ENCODE measurements around the gene ADCK1. TPM values are rescaled to one million over a fixed set of nuclear protein-coding genes. Genes with fewer than 3 reads are reported as not detected.

The ADCK1 gene
- total RNA-seq, 2 experiments from 2014 or later, result 2.2 to 2.8 TPM

DNA sequence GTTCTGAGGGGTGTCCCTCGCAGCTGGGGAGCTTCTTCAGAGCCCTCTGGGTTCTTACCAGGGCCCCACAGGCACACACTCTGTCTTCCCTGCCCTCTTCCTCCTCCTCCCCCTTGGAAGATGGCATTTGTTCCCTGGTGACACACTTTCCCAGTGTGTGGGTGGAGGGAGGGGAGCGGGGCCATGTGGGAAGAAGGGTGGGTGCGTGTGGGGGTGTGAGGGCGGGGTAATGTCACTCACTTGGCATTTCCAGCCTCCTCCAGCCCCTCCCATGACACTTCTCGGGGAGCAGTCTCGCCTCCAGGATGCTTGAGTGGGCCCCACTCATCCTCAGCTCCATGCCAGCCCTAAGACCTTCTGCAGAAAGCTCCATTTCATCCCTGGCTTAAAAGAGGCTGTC is 61.3 kb downstream of the ADCK1 start:
- Mint-ChIP-seq H3K36me3 (ENCODE audit: low read depth) (no peaks in the 10 kb centered on the region), H3K27ac (no peak overlapping the region), H3K9me3 (no peaks in the 10 kb centered on the region), H3K4me3 (no peak overlapping the region), H3K4me1 (no peaks in the 10 kb centered on the region), H3K27me3 (no peaks in the 10 kb centered on the region)
- CTCF ChIA-PET, result interaction anchor here (1.4 to 2.3 kb wide), 4 partner anchors 11 to 19 kb away, joined by 3 to 6 read pairs (median 5); no protein-coding TSS in a partner anchor
- POLR2A ChIA-PET, result no interaction called here
- DNase-seq, result no peak

- H3K36me3 Mint-ChIP-seq (ENCODE audit: low read depth), result no peaks in the 10 kb centered on the region
- no peaks in the 10 kb centered on the region for H3K9me3 Mint-ChIP-seq
- H3K27ac Mint-ChIP-seq, result no peak overlapping the region
- H3K27me3 Mint-ChIP-seq, result no peaks in the 10 kb centered on the region
- H3K4me1 Mint-ChIP-seq, result no peaks in the 10 kb centered on the region
- no peak overlapping the region for H3K4me3 Mint-ChIP-seq
- CTCF ChIA-PET, result interaction anchor here (0.6 to 2.3 kb wide), 12 partner anchors 11 to 815 kb away, joined by 3 to 6 read pairs (median 3); partner anchors contain the start of gene ADCK1
- POLR2A ChIA-PET, result no interaction called here
- peak; percentile 78 for DNase-seq
Measured at GRCh38 chr14:77862154-77862786, 62.4 kb downstream of the ADCK1 start.

GRCh38 chr14:77864085-77864484 is 64.2 kb downstream of the ADCK1 start:
- no peak for DNase-seq
- H3K27me3 Mint-ChIP-seq, result no peaks in the 10 kb centered on the region
- no peak overlapping the region for H3K4me3 Mint-ChIP-seq
- POLR2A ChIA-PET, result no interaction called here
- no peaks in the 10 kb centered on the region for H3K4me1 Mint-ChIP-seq
- H3K9me3 Mint-ChIP-seq, result no peaks in the 10 kb centered on the region
- no peak overlapping the region for H3K27ac Mint-ChIP-seq
- CTCF ChIA-PET, result interaction anchor here (1.3 kb wide), 1 partner anchor 128 kb away, joined by 6 read pairs; no protein-coding TSS in a partner anchor
- no peaks in the 10 kb centered on the region for H3K36me3 Mint-ChIP-seq (ENCODE audit: low read depth)

DNA sequence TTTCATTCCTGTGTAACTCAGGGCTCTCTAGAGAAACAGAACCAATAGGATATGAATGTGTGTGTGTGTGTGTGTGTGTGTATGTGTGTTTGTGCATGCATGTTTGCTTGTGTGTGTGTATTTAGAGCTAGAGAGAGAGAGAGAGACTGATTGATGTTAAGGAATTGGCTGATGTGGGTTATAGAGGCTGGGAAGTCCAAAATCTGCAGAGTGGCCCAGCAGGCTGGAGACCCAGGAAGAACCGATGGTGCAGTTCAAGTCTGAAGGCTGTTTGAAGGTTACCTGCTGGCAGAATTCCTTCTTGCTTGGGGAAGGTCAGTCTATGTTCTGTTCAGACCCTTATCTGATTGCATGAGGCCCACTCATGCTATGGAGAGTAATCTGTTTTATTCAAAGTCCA is 64.7 kb downstream of the ADCK1 start:
- CTCF ChIA-PET, result no interaction called here
- DNase-seq, result no peak
- H3K27ac Mint-ChIP-seq, result no peak overlapping the region
- no peaks in the 10 kb centered on the region for H3K4me1 Mint-ChIP-seq
- H3K36me3 Mint-ChIP-seq (ENCODE audit: low read depth), result no peaks in the 10 kb centered on the region
- POLR2A ChIA-PET, result no interaction called here
- H3K4me3 Mint-ChIP-seq, result no peak overlapping the region
- no peaks in the 10 kb centered on the region for H3K27me3 Mint-ChIP-seq
- no peaks in the 10 kb centered on the region for H3K9me3 Mint-ChIP-seq

DNA sequence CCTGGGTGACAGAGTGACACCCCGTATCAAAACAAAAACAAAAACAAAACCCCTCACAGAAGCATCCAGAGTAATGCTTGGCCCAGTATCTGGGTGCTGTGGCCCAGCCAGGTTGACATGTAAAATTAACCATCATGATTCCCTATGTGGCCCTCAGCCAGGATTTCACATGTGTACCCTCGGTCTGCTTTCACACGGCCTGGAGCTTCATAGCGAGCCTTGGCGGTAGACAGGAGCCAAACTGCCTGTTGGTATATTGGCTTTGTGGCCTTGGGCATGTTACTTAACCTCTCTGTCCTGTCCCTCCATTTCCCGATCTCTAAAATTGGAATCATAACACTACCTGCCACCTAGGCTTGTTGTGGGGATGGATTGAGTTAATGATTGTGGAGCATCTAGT is 65.5 kb downstream of the ADCK1 start:
- ChIA-PET CTCF (no interaction called here), POLR2A (no interaction called here)
- H3K36me3 Mint-ChIP-seq (ENCODE audit: low read depth), result no peaks in the 10 kb centered on the region
- DNase-seq, result no peak
- H3K9me3 Mint-ChIP-seq, result no peaks in the 10 kb centered on the region
- H3K27me3 Mint-ChIP-seq, result no peaks in the 10 kb centered on the region
- no peak overlapping the region for H3K27ac Mint-ChIP-seq
- no peaks in the 10 kb centered on the region for H3K4me1 Mint-ChIP-seq
- no peak overlapping the region for H3K4me3 Mint-ChIP-seq

DNA sequence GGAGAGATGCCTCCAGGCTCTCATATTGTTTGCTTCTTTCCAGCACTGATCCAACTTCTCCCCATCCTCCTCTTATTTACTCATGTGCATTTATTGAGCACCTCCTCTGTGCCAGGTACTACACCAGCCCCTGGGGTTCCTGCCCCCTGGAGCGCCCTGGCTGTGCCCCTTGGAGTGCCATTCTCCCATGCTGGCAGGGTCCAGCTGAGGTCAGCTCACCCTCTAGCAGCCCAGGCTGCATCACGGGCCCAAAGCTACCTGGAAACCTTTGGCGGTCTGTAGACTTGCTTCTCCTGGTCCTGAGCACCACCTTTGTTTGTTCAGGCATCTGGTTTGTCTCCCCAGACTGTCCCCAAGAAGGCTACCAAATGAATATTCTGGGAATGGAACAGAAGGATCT is 67.0 kb downstream of the ADCK1 start:
- H3K27me3 Mint-ChIP-seq, result no peaks in the 10 kb centered on the region
- ChIA-PET POLR2A (no interaction called here), CTCF (no interaction called here)
- no peak overlapping the region for H3K27ac Mint-ChIP-seq
- H3K9me3 Mint-ChIP-seq, result no peaks in the 10 kb centered on the region
- no peaks in the 10 kb centered on the region for H3K36me3 Mint-ChIP-seq (ENCODE audit: low read depth)
- H3K4me1 Mint-ChIP-seq, result no peaks in the 10 kb centered on the region
- H3K4me3 Mint-ChIP-seq, result no peak overlapping the region
- DNase-seq, result no peak

DNA sequence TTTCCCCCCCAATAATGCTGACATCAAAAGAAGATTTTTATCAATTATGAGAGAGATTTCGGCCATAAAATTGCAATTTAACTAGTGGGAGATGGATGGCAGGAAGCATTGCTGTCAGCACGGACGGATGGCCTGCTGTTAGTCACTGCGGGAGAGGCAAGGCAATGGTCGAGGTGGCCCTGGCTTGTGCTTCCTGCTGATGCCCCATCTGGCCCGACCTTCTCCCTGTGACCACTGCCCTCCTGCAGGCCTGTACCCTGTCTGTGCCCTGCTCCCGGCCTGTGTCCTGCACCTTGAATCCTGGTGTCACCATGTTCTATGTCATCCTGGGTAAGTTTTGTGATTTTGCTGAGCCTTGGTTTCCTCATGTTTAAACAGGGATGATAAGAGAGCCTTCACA is 67.6 kb downstream of the ADCK1 start:
- H3K4me1 Mint-ChIP-seq, result no peaks in the 10 kb centered on the region
- H3K27me3 Mint-ChIP-seq, result no peaks in the 10 kb centered on the region
- no peak overlapping the region for H3K27ac Mint-ChIP-seq
- ChIA-PET POLR2A (no interaction called here), CTCF (no interaction called here)
- H3K36me3 Mint-ChIP-seq (ENCODE audit: low read depth), result no peaks in the 10 kb centered on the region
- H3K9me3 Mint-ChIP-seq, result no peaks in the 10 kb centered on the region
- H3K4me3 Mint-ChIP-seq, result no peak overlapping the region
- DNase-seq, result no peak

DNA sequence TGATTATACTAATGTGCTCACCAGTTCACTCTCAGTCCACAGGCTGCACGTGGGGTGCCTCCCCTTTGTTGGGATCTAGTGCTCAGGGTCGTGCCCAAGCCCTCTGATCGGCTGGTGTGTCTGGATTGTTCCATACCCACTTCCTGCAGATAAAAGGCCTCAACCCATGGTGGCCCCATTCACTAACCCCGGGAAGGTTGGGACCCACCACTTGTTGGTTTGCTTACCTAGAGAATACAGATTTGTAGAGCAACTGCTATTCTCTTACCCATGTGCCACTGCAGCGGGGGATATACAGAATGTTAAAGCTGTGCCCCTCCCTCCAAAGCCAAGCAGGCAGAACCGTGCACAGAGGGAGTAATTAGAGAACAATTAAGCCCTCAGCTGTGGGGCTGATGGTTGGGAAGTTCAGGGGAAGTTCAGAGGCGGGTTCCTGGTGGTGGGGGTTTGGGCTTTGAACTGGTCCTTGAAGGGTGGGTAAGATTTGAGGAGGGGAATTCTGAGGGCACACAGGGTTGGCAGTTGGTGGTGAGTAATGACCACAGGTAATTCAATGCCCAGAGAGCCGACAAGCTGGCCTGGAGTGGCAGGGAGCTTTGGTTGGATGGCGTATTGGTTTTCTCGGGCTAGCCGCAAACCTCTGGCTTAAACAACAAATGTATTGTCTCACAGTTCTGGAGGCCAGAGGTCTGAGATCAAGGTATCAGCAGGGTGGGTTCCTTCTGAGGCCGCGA is 68.8 kb downstream of the ADCK1 start:
- DNase-seq, result no peak
- ChIA-PET CTCF (no interaction called here), POLR2A (no interaction called here)

DNA sequence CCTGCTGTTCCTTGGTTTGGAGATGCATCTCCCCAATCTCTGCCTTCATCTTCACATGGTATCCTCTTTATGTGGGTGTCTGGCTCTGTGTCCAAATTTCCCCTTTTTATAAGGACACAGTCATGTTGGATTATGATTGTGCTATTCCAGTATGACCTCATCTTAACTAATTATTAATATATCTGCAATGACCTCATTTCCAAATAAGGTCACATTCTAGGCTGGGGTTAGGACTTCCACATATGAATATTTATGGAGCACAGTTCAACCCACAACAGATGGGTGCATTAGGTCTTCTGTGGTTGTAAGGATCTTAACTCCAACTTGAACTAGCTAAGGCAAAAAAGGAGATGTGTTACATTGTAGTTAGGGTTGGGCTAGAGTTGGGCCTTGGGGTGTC is 69.4 kb downstream of the ADCK1 start:
- CTCF ChIA-PET, result no interaction called here

More for the DNA sequence above, 68.8 kb downstream of the ADCK1 start:
- H3K27ac Mint-ChIP-seq, result no peak overlapping the region
- H3K4me1 Mint-ChIP-seq, result no peaks in the 10 kb centered on the region
- H3K9me3 Mint-ChIP-seq, result peaks cover 8% of the 10 kb centered on the region
- H3K36me3 Mint-ChIP-seq (ENCODE audit: low read depth), result no peaks in the 10 kb centered on the region
- no peaks in the 10 kb centered on the region for H3K27me3 Mint-ChIP-seq
- H3K4me3 Mint-ChIP-seq, result no peak overlapping the region

DNA sequence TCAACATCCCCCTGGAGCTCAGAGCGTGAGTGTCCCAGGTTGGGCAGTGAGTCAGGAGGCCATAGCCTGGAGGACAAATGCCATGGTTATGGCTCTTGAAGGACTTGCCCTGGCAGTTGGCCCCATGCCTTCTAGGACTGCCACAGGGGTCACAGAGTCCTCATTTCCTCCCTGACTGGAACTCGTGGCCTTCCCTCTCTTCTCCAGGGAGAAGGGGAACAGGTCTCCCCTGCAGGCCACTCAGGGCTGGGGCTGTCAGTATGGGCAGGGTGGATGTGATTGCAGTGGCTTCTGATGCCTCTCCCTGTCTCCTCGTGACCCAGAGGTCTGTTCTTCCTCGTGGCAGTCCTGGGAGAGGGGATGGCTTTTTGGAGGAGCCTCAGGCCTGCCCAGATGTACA is 70.7 kb downstream of the ADCK1 start:
- Mint-ChIP-seq H3K4me3 (no peak overlapping the region), H3K27ac (no peak overlapping the region), H3K36me3 (ENCODE audit: low read depth) (no peaks in the 10 kb centered on the region), H3K27me3 (no peaks in the 10 kb centered on the region), H3K9me3 (peaks cover 16% of the 10 kb centered on the region), H3K4me1 (no peaks in the 10 kb centered on the region)
- no peak for DNase-seq
- POLR2A ChIA-PET, result no interaction called here
- CTCF ChIA-PET, result no interaction called here

More for the DNA sequence above, 69.4 kb downstream of the ADCK1 start:
- Mint-ChIP-seq H3K27me3 (no peaks in the 10 kb centered on the region), H3K36me3 (ENCODE audit: low read depth) (no peaks in the 10 kb centered on the region), H3K9me3 (peaks cover 13% of the 10 kb centered on the region), H3K4me1 (no peaks in the 10 kb centered on the region), H3K4me3 (no peak overlapping the region), H3K27ac (no peak overlapping the region)
- POLR2A ChIA-PET, result no interaction called here
- DNase-seq, result no peak

- ChIA-PET CTCF (interaction anchor here (1.8 kb wide), 1 partner anchor 10 kb away, joined by 6 read pairs; no protein-coding TSS in a partner anchor), POLR2A (no interaction called here)
- H3K4me1 Mint-ChIP-seq, result no peaks in the 10 kb centered on the region
- H3K27ac Mint-ChIP-seq, result no peak overlapping the region
- H3K36me3 Mint-ChIP-seq (ENCODE audit: low read depth), result no peaks in the 10 kb centered on the region
- H3K9me3 Mint-ChIP-seq, result peaks cover 16% of the 10 kb centered on the region
- no peak overlapping the region for H3K4me3 Mint-ChIP-seq
- no peak for DNase-seq
- H3K27me3 Mint-ChIP-seq, result no peaks in the 10 kb centered on the region
Measured at GRCh38 chr14:77872152-77872551, 72.2 kb downstream of the ADCK1 start.

GRCh38 chr14:77872983-77873382 is 73.1 kb downstream of the ADCK1 start:
- Mint-ChIP-seq H3K27me3 (no peaks in the 10 kb centered on the region), H3K36me3 (ENCODE audit: low read depth) (no peaks in the 10 kb centered on the region), H3K27ac (no peak overlapping the region), H3K9me3 (peaks cover 16% of the 10 kb centered on the region), H3K4me1 (no peaks in the 10 kb centered on the region), H3K4me3 (no peak overlapping the region)
- ChIA-PET CTCF (interaction anchor here (1.8 kb wide), 1 partner anchor 11 kb away, joined by 6 read pairs; no protein-coding TSS in a partner anchor), POLR2A (no interaction called here)
- no peak for DNase-seq

DNA sequence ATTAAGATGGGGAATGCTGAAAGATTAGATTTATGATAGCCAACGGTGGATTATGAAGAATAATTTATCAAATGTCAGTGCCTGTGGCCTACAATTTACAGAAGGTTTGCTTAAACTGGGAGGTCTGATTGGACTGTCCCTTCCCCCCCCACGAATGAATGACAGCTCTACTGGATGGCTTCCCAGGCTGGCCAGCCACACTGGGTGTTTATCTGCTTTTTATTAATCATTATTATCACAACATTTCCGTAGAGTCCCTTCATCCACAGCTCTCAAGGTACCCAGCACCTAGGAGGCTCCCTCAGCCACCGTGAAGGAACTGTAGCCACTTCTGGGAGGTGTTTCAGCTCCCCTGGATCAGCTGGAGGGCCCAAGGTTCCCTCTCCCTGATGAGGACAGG is 78.9 kb downstream of the ADCK1 start:
- POLR2A ChIA-PET, result no interaction called here
- CTCF ChIA-PET, result interaction anchor here (0.5 kb wide), 1 partner anchor 289 kb away, joined by 3 read pairs; no protein-coding TSS in a partner anchor
- H3K27ac Mint-ChIP-seq, result no peak overlapping the region

DNA sequence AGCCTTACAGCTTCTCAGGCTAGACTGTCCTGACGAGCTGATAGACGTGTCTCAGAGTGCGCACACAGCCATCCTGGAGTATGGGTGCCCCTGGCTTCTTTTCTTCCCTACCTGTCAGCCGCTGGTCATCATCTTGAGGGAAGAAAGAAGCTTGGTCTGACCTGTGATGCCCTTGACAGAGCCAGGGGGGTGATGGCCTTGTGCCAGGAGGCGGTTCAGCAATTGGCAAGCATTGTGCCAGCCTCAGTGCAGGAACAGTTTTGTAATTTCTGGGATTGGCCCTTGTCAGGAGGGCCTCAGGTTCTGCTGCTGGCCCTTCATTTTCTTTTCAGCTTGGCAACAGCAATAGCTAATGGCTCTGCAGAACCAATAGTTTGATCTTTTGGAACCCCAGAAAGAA is 80.1 kb downstream of the ADCK1 start:
- ChIA-PET CTCF (interaction anchor here (0.6 kb wide), 1 partner anchor 18 kb away, joined by 3 read pairs; no protein-coding TSS in a partner anchor), POLR2A (no interaction called here)
- H3K27ac Mint-ChIP-seq, result no peak overlapping the region
- no peaks in the 10 kb centered on the region for H3K9me3 Mint-ChIP-seq
- H3K27me3 Mint-ChIP-seq, result no peaks in the 10 kb centered on the region
- no peaks in the 10 kb centered on the region for H3K36me3 Mint-ChIP-seq (ENCODE audit: low read depth)
- H3K4me3 Mint-ChIP-seq, result no peak overlapping the region
- peaks cover 2% of the 10 kb centered on the region for H3K4me1 Mint-ChIP-seq
- no peak for DNase-seq

More for the DNA sequence above, 78.9 kb downstream of the ADCK1 start:
- no peak for DNase-seq
- Mint-ChIP-seq H3K36me3 (ENCODE audit: low read depth) (no peaks in the 10 kb centered on the region), H3K4me3 (no peak overlapping the region), H3K9me3 (peaks cover 8% of the 10 kb centered on the region), H3K27me3 (no peaks in the 10 kb centered on the region), H3K4me1 (peaks cover under 1% of the 10 kb centered on the region)
